A673 (cell line): ENCODE results near the gene FBXO9.

Experiments
- CTCF ChIP-seq: fragments of 300-800, 200-600 bp; sonication (generic); conservative IDR thresholded peaks from 2 replicates; pipeline ENCODE4 v1.5.1; 2017; ENCODE audit warnings: low read depth, mild to moderate bottlenecking, antibody characterized with exemption, low read length, moderate library complexity, mixed read lengths
- EZH2 ChIP-seq: fragments of 200-600 bp; sonication (generic); IDR thresholded peaks from 2 replicates; pipeline ENCODE4 v1.6.1; 2017; ENCODE audit warnings: borderline replicate concordance, low read depth, mild to moderate bottlenecking, mixed read lengths, antibody characterized with exemption, low read length; ENCODE audit not compliant: poor library complexity, severe bottlenecking

GRCh38 chr6:53069427-53069826, 4.2 kb downstream of the FBXO9 start:
- TF ChIP-seq CTCF (no peak), EZH2 (no peak)
